AG04449 (cell line): ENCODE data around the gene TIGD6.
"Not testable (repeated sequence)": the region's sequence is repeated elsewhere in the genome, so short reads cannot be mapped to it uniquely, and the experiment has no call there.

Source experiments
- CTCF ChIA-PET: fragments of 350-600 bp; formaldehyde crosslinking; extraction: SDS; loops from one replicate; lab custom pipeline; 2021; ENCODE audit warnings: antibody characterized with exemption; lab: Yijun Ruan, JAX
- POLR2A ChIA-PET: fragments of 400-600, 350-600 bp; formaldehyde crosslinking; extraction: SDS; loops from one replicate; lab custom pipeline; 2020; ENCODE audit warnings: antibody characterized with exemption, inconsistent platforms; lab: Yijun Ruan, JAX
- DNase-seq: peaks from one replicate; pipeline ENCODE4 v3.0.0-alpha.2; 2010; ENCODE audit warnings: low read depth, low spot score
- H3K4me3 ChIP-seq: 2 replicates; pipeline ENCODE4 v1.5.1; 2011; ENCODE audit warnings: low read depth, mild to moderate bottlenecking, control low read depth, low read length
- CTCF ChIP-seq: IDR thresholded peaks from one replicate; pipeline ENCODE4 v1.5.1; 2011; ENCODE audit warnings: mild to moderate bottlenecking, moderate library complexity, low read length, control low read depth, inconsistent platforms; ENCODE audit not compliant: insufficient read depth; ENCODE audit errors: missing control alignments

Gene TIGD6

GRCh38 chr5:149951138-149951749 lies 49.2 kb downstream of the TIGD6 start:
- ChIA-PET POLR2A (no interaction called here), CTCF (interaction anchor here (0.5 to 2.3 kb wide), 5 partner anchors 10 to 120 kb away, joined by 3 to 16 read pairs (median 5); partner anchors contain the start of gene SLC26A2)
- H3K4me3 ChIP-seq, result no peak overlapping the region
- TF ChIP-seq CTCF, result no peak
- no peak for DNase-seq

GRCh38 chr5:149948993-149949392 lies 51.5 kb downstream of the TIGD6 start:
- ChIA-PET CTCF (interaction anchor here (1.0 to 1.4 kb wide), 4 partner anchors 9 to 13 kb away, joined by 3 to 5 read pairs (median 4); partner anchors contain the start of gene SLC26A2), POLR2A (no interaction called here)

GRCh38 chr5:149946118-149946517 lies 54.3 kb downstream of the TIGD6 start:
- ChIA-PET POLR2A (no interaction called here), CTCF (interaction anchor here (1.3 to 2.1 kb wide), 3 partner anchors 10 to 16 kb away, joined by 4 to 13 read pairs (median 4); partner anchors contain the start of gene SLC26A2)
- H3K4me3 ChIP-seq, result no peak overlapping the region
- no peak for DNase-seq
- no peak for TF ChIP-seq CTCF

More at GRCh38 chr5:149948993-149949392, 51.5 kb downstream of the TIGD6 start:
- no peak for TF ChIP-seq CTCF
- no peak overlapping the region for H3K4me3 ChIP-seq
- DNase-seq, result no peak

GRCh38 chr5:149944666-149945065 lies 55.8 kb downstream of the TIGD6 start, which contains the start of gene PDE6A:
TSS of gene PDE6A (minus strand) at chr5:149944793. CDS start at chr5:149944673, 120 bp downstream.
- TF ChIP-seq CTCF, result no peak
- CTCF ChIA-PET, result interaction anchor here (0.6 to 1.7 kb wide), 2 partner anchors 14 to 65 kb away, joined by 3 to 6 read pairs; no protein-coding TSS in a partner anchor
- POLR2A ChIA-PET, result no interaction called here
- H3K4me3 ChIP-seq, result no peak within 1 kb of the TSS
- no peak for DNase-seq

GRCh38 chr5:149943177-149943949 lies 57.1 kb downstream of the TIGD6 start:
- CTCF ChIA-PET, result interaction anchor here (1.3 kb wide), 1 partner anchor 18 kb away, joined by 3 read pairs; no protein-coding TSS in a partner anchor
- POLR2A ChIA-PET, DNase-seq, H3K4me3 ChIP-seq: not testable (repeated sequence)
